ENCODE data around the gene C1orf174. TPM values are rescaled to one million over a fixed set of nuclear protein-coding genes. Genes with fewer than 3 reads are reported as not detected.

C1orf174 gene
- total and polyA plus RNA-seq, 2 of the 13 experiments (the other 11 are each of a cell fraction or from before 2014, with no cell fraction given) = 21.6 to 31.4 TPM

- Histone ChIP-seq H3K27ac (ENCODE audit: extremely low read length, insufficient read depth, low read length) (no peak overlapping the region), H4K20me1 (ENCODE audit: insufficient read depth, low read length) (no peaks in the 10 kb centered on the region), H3K36me3 (replicated peaks in 1 of 2; ENCODE audit: control insufficient read depth in 1 of 2, insufficient read depth in 2 of 2, low read length in 2 of 2) (peaks cover 10 to 33% of the 10 kb centered on the region in 2 experiments), H3K9me3 (ENCODE audit: low read length) (no peaks in the 10 kb centered on the region), H3K4me3 (replicated peaks in 1 of 3; ENCODE audit: insufficient read depth in 1 of 3, low read depth in 2 of 3, low read length in 3 of 3) (no peak overlapping the region), H3K4me2 (ENCODE audit: low read depth, low read length) (no peak overlapping the region), H2AFZ (ENCODE audit: low read length) (no peak overlapping the region), H3K79me2 (ENCODE audit: insufficient read depth, low read length) (peaks cover 17% of the 10 kb centered on the region), H3K4me1 (ENCODE audit: insufficient read depth, low read length) (peaks cover 19% of the 10 kb centered on the region), H3K27me3 (ENCODE audit: control insufficient read depth in 1 of 2, insufficient read depth in 2 of 2, low read length in 2 of 2) (no peaks in the 10 kb centered on the region; a peak in 1 of 5 replicates), H3K9ac (ENCODE audit: insufficient read depth, low read depth, low read length) (no peak overlapping the region)
- ChIA-PET POLR2A (no interaction called here), CTCF (ENCODE audit: low intra/inter-chr PET ratio, low total read pairs) (no interaction called here)
- WGBS (ENCODE audit: low lambda C conversion rate) = 98% methylated on average over 6 of the region's 6 CpGs
- TF ChIP-seq HMGXB4 (CRISPR knock-in tag; IDR thresholded peaks at IDR 0.05; ENCODE audit: borderline replicate concordance in 1 of 2, low read depth in 1 of 2) = no peak
- TF ChIP-seq SMAD3 (CRISPR knock-in tag; IDR thresholded peaks at IDR 0.05) = no peak
- no peak for TF ChIP-seq GPN1 (CRISPR knock-in tag; IDR thresholded peaks at IDR 0.05; ENCODE audit: borderline replicate concordance)
- TF ChIP-seq THYN1 (CRISPR knock-in tag; IDR thresholded peaks at IDR 0.05; ENCODE audit: borderline replicate concordance, low read depth) = no peak
- TF ChIP-seq HOMEZ (CRISPR knock-in tag; IDR thresholded peaks at IDR 0.05; ENCODE audit: low read depth) = no peak
- no peak for TF ChIP-seq KLF11 (CRISPR knock-in tag; IDR thresholded peaks at IDR 0.05)
- no peak for TF ChIP-seq CENPT (CRISPR knock-in tag; IDR thresholded peaks at IDR 0.05; ENCODE audit: low read depth)
- TF ChIP-seq HNRNPUL1 (IDR thresholded peaks at IDR 0.05; ENCODE audit: low read depth, low read length) = no peak
- no peak for TF ChIP-seq ZNF570 (CRISPR knock-in tag; IDR thresholded peaks at IDR 0.05; ENCODE audit: borderline replicate concordance)
- TF ChIP-seq GATA4 (IDR thresholded peaks at IDR 0.05; ENCODE audit: borderline replicate concordance, low read depth) = no peak
- no peak for TF ChIP-seq MXI1 (IDR thresholded peaks at IDR 0.05; ENCODE audit: borderline replicate concordance, low read depth, low read length)
- no peak for TF ChIP-seq ISL2 (CRISPR knock-in tag; IDR thresholded peaks at IDR 0.05)
- no peak for TF ChIP-seq CHCHD3 (CRISPR knock-in tag; IDR thresholded peaks at IDR 0.05)
- TF ChIP-seq ATAD3A (CRISPR knock-in tag; IDR thresholded peaks at IDR 0.05) = no peak
- no peak for TF ChIP-seq SIN3A (IDR thresholded peaks at IDR 0.05; ENCODE audit: borderline replicate concordance, low read depth, low read length)
- TF ChIP-seq E2F1 (CRISPR knock-in tag; IDR thresholded peaks at IDR 0.05) = no peak
- TF ChIP-seq NR1H2 (CRISPR knock-in tag; IDR thresholded peaks at IDR 0.05; ENCODE audit: borderline replicate concordance, low read depth) = no peak
- TF ChIP-seq NPAS2 (CRISPR knock-in tag; IDR thresholded peaks at IDR 0.05; ENCODE audit: borderline replicate concordance) = no peak
- TF ChIP-seq LBX2 (CRISPR knock-in tag; IDR thresholded peaks at IDR 0.05; ENCODE audit: borderline replicate concordance) = no peak
- FAIRE-seq (no peak), ATAC-seq (no peak), DNase-seq (ENCODE audit: low spot score) (no peak)
- intact Hi-C loops (cut with micrococcal nuclease; ENCODE audit: unreplicated experiment) (no loop called here), in situ Hi-C loops (cut with HindIII; ENCODE audit: extremely low pct_ligation_motif_present, low pct_unique_long_range_greater_than_20kb) (no loop called here)
- no TSS peak for BruUV-seq (replicated peaks)
Measured at GRCh38 chr1:3851292-3851691, 48.8 kb downstream of the C1orf174 start.
